SU-DHL-6 (cell line): ENCODE measurements around the gene SMAD2.

Experiments
- H2AFZ ChIP-seq: fragments of 200-600 bp; sonication (generic); 2 replicates; pipeline ENCODE4 v1.6.1; 2014; ENCODE audit warnings: low read depth, mild to moderate bottlenecking, moderate library complexity, mixed read lengths, antibody characterized with exemption, low read length; ENCODE audit not compliant: severe bottlenecking
- H3F3A ChIP-seq: fragments of 200-600 bp; shearing (Covaris generic); 2 replicates; pipeline ENCODE4 v1.6.0; 2016; ENCODE audit warnings: antibody characterized with exemption, mild to moderate bottlenecking; ENCODE audit not compliant: insufficient read depth
- H3K27ac ChIP-seq: fragments of 200-600 bp; sonication (generic); 2 replicates; pipeline ENCODE4 v1.5.1; 2016; ENCODE audit warnings: low read depth, mild to moderate bottlenecking, low read length, moderate library complexity, mixed read lengths
- H3K27me3 ChIP-seq: fragments of 200-600 bp; sonication (generic), shearing (Covaris generic); 2 replicates; pipeline ENCODE4 v1.6.0; 2014; ENCODE audit warnings: mild to moderate bottlenecking, low read length
- H3K36me3 ChIP-seq: fragments of 200-600 bp; sonication (generic); 2 replicates; pipeline ENCODE4 v1.6.1; 2014; ENCODE audit warnings: mild to moderate bottlenecking, low read length, mixed read lengths
- H3K4me2 ChIP-seq: fragments of 300-600, 200-600 bp; shearing (Covaris generic), sonication (generic); 2 replicates; pipeline ENCODE4 v1.6.0; 2014; ENCODE audit warnings: low read length, low read depth, mild to moderate bottlenecking; ENCODE audit not compliant: poor library complexity, severe bottlenecking
- H3K4me3 ChIP-seq: fragments of 200-600 bp; sonication (generic); 2 replicates; pipeline ENCODE4 v1.5.1; 2014; ENCODE audit warnings: antibody characterized with exemption, low read length, mild to moderate bottlenecking, mixed read lengths; ENCODE audit not compliant: insufficient read depth, poor library complexity, severe bottlenecking
- H3K79me2 ChIP-seq: fragments of 200-600 bp; sonication (generic); 2 replicates; pipeline ENCODE4 v1.6.1; 2014; ENCODE audit warnings: mild to moderate bottlenecking, low read length, moderate library complexity; ENCODE audit not compliant: insufficient read depth
- H3K9ac ChIP-seq: fragments of 200-600 bp; sonication (generic); 2 replicates; pipeline ENCODE4 v1.7.0; 2014; ENCODE audit warnings: mild to moderate bottlenecking, low read length
- H3K9me2 ChIP-seq: fragments of 200-600 bp; sonication (generic); replicated peaks from 2 replicates; pipeline ENCODE4 v1.6.1; 2014; ENCODE audit warnings: low read length; ENCODE audit not compliant: insufficient read depth
- H3K9me3 ChIP-seq: fragments of 200-600 bp; sonication (generic); 2 replicates; pipeline ENCODE4 v1.6.1; 2014; ENCODE audit warnings: low read length, mixed read lengths; ENCODE audit not compliant: insufficient read depth
- H4K20me1 ChIP-seq: fragments of 200-600 bp; sonication (generic); 2 replicates; pipeline ENCODE4 v1.6.1; 2014; ENCODE audit warnings: low read depth, mild to moderate bottlenecking, antibody characterized with exemption, low read length, moderate library complexity, mixed read lengths
- CTCF ChIP-seq: fragments of 200-600 bp; sonication (generic); IDR thresholded peaks from one replicate; pipeline ENCODE4 v1.5.1; 2017; ENCODE audit warnings: antibody characterized with exemption, mild to moderate bottlenecking, low read length, moderate library complexity; ENCODE audit not compliant: insufficient read depth, poor library complexity, severe bottlenecking
- EZH2phosphoT487 ChIP-seq: fragments of 200-600 bp; sonication (generic), shearing (Covaris generic); conservative IDR thresholded peaks from 2 replicates; pipeline ENCODE4 v1.6.1; 2018; ENCODE audit warnings: mild to moderate bottlenecking, antibody characterized with exemption, low read length, moderate library complexity, mixed read lengths

The SMAD2 gene

GRCh38 chr18:47842836-47843235 lies 87.6 kb downstream of the SMAD2 start:
- Histone ChIP-seq H3K4me2 (no peak overlapping the region), H3K27ac (no peak overlapping the region), H4K20me1 (peaks cover 7% of the 10 kb centered on the region; the same call in 1 of the 2 replicates), H3K9me3 (no peaks in the 10 kb centered on the region), H3K79me2 (no peaks in the 10 kb centered on the region), H2AFZ (no peak overlapping the region), H3F3A (no peaks in the 10 kb centered on the region), H3K9ac (no peak overlapping the region), H3K9me2 (no peaks in the 10 kb centered on the region), H3K27me3 (no peaks in the 10 kb centered on the region), H3K4me3 (no peak overlapping the region), H3K36me3 (peaks cover 80% of the 10 kb centered on the region)
- TF ChIP-seq CTCF (no peak), EZH2phosphoT487 (no peak)

- Histone ChIP-seq H2AFZ (no peak overlapping the region), H3K27me3 (no peaks in the 10 kb centered on the region), H3K79me2 (no peaks in the 10 kb centered on the region), H3F3A (no peaks in the 10 kb centered on the region), H3K4me3 (no peak overlapping the region), H3K36me3 (peaks cover 53% of the 10 kb centered on the region), H3K4me2 (no peak overlapping the region), H4K20me1 (no peaks in the 10 kb centered on the region), H3K9me3 (no peaks in the 10 kb centered on the region), H3K9me2 (no peaks in the 10 kb centered on the region), H3K9ac (no peak overlapping the region), H3K27ac (no peak overlapping the region)
- TF ChIP-seq CTCF: no peak
- TF ChIP-seq EZH2phosphoT487: no peak
These were observed 92.1 kb downstream of the SMAD2 start for GRCh38 chr18:47838396-47838795.

- TF ChIP-seq EZH2phosphoT487 (no peak), CTCF (no peak)
- Histone ChIP-seq H3K4me3 (no peak overlapping the region), H3F3A (no peaks in the 10 kb centered on the region), H3K9me2 (no peaks in the 10 kb centered on the region), H3K36me3 (peaks cover 16% of the 10 kb centered on the region; the same call in 1 of the 2 replicates), H3K9ac (no peak overlapping the region), H2AFZ (no peak overlapping the region), H3K27ac (no peak overlapping the region), H3K27me3 (no peaks in the 10 kb centered on the region), H3K4me2 (no peak overlapping the region), H3K79me2 (no peaks in the 10 kb centered on the region), H3K9me3 (no peaks in the 10 kb centered on the region), H4K20me1 (no peaks in the 10 kb centered on the region)
These were observed 98.1 kb downstream of the SMAD2 start for GRCh38 chr18:47832348-47832747.

DNA sequence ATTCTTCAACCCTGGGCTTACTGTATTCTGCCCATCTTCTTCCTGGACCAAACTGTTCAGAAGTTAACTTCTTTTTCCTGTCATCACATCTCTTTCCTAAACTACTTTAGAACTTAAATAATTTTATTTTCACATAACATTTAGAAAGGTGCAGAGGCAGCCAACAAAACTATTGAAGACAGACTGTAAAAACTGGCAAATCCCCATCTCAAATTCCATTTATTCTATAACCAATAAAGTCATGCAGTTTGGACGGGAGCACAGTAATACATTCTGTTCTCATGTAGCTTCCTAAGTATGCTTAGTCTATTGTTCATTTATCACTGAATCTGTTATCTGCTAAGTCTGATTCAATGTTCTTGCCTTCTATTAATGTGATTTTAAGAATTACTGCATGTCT lies 99.1 kb downstream of the SMAD2 start:
- H3K36me3 ChIP-seq: peaks cover 11% of the 10 kb centered on the region; the same call in 1 of the 2 replicates

More for the DNA sequence above, 99.1 kb downstream of the SMAD2 start:
- Histone ChIP-seq H3K79me2 (no peaks in the 10 kb centered on the region), H3K4me3 (no peak overlapping the region), H3K4me2 (no peak overlapping the region), H3K27me3 (no peaks in the 10 kb centered on the region), H4K20me1 (no peaks in the 10 kb centered on the region), H2AFZ (no peak overlapping the region), H3K9me3 (no peaks in the 10 kb centered on the region), H3K27ac (no peak overlapping the region), H3F3A (0 out of 2 replicates have a peak, but pooled peaks cover 5% of the 10 kb centered on the region), H3K9me2 (no peaks in the 10 kb centered on the region), H3K9ac (no peak overlapping the region)
- TF ChIP-seq CTCF: no peak
- no peak for TF ChIP-seq EZH2phosphoT487
